RWPE2 (cell line): ENCODE data around the gene VAV3.

Experiments
- ATAC-seq: fragments of 200-7000 bp; cut with Tn5 transposase; 3 replicates; pipeline ENCODE4 v1.9.1; 2021; ENCODE audit warnings: low read depth
- DNase-seq: peaks from one replicate; pipeline ENCODE4 v3.0.0-alpha.2; 2020; ENCODE audit warnings: low spot score
- H3K27ac ChIP-seq: fragments of 450-650 bp; 2 replicates; pipeline ENCODE4 v1.5.1; 2017; ENCODE audit warnings: mild to moderate bottlenecking; ENCODE audit not compliant: poor library complexity, severe bottlenecking
- H3K27me3 ChIP-seq: fragments of 250-450 bp; sonication (Bioruptor Pico); 2 replicates; pipeline ENCODE4 v1.5.1; 2021; ENCODE audit warnings: mild to moderate bottlenecking, moderate library complexity; ENCODE audit not compliant: insufficient read depth, poor library complexity, severe bottlenecking
- H3K36me3 ChIP-seq: fragments of 250-450 bp; sonication (Bioruptor Pico); 2 replicates; pipeline ENCODE4 v1.5.1; 2020; ENCODE audit warnings: low read depth, mild to moderate bottlenecking, moderate library complexity
- H3K4me1 ChIP-seq: fragments of 250-450 bp; sonication (Bioruptor Pico); 2 replicates; pipeline ENCODE4 v1.5.1; 2021; ENCODE audit warnings: mild to moderate bottlenecking, moderate library complexity; ENCODE audit not compliant: insufficient read depth, poor library complexity, severe bottlenecking
- H3K4me3 ChIP-seq: fragments of 250-450 bp; sonication (Bioruptor Pico); 2 replicates; pipeline ENCODE4 v1.5.1; 2021; ENCODE audit warnings: mild to moderate bottlenecking, moderate library complexity; ENCODE audit not compliant: severe bottlenecking
- H3K9me3 ChIP-seq: fragments of 250-450 bp; sonication (Bioruptor Pico); 2 replicates; pipeline ENCODE4 v1.5.1; 2021; ENCODE audit warnings: mild to moderate bottlenecking, moderate library complexity; ENCODE audit not compliant: severe bottlenecking
- TF ChIP-seq, protein P1 (sequence below): fragments of 450-650 bp; IDR thresholded peaks from one replicate; pipeline ENCODE4 v1.5.1; 2017; ENCODE audit warnings: mild to moderate bottlenecking, moderate library complexity; ENCODE audit not compliant: poor library complexity, severe bottlenecking

The VAV3 gene

GRCh38 chr1:107534632-107535031 is 430.3 kb downstream of the VAV3 start:
- H3K27me3 ChIP-seq, result no peaks in the 10 kb centered on the region
- ATAC-seq (no peak), DNase-seq (no peak)
- H3K9me3 ChIP-seq, result no peaks in the 10 kb centered on the region
- H3K4me1 ChIP-seq, result peaks cover 55% of the 10 kb centered on the region
- H3K4me3 ChIP-seq, result no peak overlapping the region
- TF ChIP-seq, protein P1, sequence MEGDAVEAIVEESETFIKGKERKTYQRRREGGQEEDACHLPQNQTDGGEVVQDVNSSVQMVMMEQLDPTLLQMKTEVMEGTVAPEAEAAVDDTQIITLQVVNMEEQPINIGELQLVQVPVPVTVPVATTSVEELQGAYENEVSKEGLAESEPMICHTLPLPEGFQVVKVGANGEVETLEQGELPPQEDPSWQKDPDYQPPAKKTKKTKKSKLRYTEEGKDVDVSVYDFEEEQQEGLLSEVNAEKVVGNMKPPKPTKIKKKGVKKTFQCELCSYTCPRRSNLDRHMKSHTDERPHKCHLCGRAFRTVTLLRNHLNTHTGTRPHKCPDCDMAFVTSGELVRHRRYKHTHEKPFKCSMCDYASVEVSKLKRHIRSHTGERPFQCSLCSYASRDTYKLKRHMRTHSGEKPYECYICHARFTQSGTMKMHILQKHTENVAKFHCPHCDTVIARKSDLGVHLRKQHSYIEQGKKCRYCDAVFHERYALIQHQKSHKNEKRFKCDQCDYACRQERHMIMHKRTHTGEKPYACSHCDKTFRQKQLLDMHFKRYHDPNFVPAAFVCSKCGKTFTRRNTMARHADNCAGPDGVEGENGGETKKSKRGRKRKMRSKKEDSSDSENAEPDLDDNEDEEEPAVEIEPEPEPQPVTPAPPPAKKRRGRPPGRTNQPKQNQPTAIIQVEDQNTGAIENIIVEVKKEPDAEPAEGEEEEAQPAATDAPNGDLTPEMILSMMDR, result no peak
- H3K27ac ChIP-seq, result peak overlapping the region; percentile 81
- H3K36me3 ChIP-seq, result no peaks in the 10 kb centered on the region

- DNase-seq (no peak), ATAC-seq (no peak)
- Histone ChIP-seq H3K36me3 (no peaks in the 10 kb centered on the region), H3K27ac (peak overlapping the region; percentile 82), H3K4me3 (no peak overlapping the region), H3K9me3 (no peaks in the 10 kb centered on the region), H3K4me1 (peaks cover 55% of the 10 kb centered on the region), H3K27me3 (no peaks in the 10 kb centered on the region)
- TF ChIP-seq, protein P1, result no peak
Measured at GRCh38 chr1:107533436-107533835, 431.5 kb downstream of the VAV3 start.

DNA sequence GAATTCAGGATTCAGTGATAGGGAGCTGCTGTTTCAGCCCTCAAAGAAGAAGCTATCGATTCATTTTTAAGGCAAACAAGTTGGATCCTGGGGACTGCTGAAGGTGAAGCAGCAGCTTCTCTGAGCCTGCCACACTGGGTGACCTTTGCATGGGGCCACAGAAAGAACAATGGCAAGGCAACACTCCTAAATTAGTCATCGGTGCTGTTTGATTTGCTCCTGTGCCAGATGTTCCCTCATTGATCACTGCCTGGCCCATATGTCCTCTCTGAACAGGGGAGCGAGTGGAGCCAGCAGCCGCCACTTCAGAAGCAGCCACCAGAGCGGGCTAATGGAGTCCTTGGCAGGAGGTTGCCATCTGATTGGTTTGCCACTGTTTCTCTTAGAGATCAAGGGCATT is 432.7 kb downstream of the VAV3 start:
- Histone ChIP-seq H3K27me3 (no peaks in the 10 kb centered on the region), H3K4me1 (peaks cover 55% of the 10 kb centered on the region), H3K4me3 (no peak overlapping the region), H3K9me3 (no peaks in the 10 kb centered on the region), H3K27ac (peak overlapping the region; percentile 82), H3K36me3 (no peaks in the 10 kb centered on the region)
- TF ChIP-seq, protein P1, result no peak
- no peak for DNase-seq
- ATAC-seq, result 0 out of 3 replicates have a peak, but pooled peaks have one; percentile 6

DNA sequence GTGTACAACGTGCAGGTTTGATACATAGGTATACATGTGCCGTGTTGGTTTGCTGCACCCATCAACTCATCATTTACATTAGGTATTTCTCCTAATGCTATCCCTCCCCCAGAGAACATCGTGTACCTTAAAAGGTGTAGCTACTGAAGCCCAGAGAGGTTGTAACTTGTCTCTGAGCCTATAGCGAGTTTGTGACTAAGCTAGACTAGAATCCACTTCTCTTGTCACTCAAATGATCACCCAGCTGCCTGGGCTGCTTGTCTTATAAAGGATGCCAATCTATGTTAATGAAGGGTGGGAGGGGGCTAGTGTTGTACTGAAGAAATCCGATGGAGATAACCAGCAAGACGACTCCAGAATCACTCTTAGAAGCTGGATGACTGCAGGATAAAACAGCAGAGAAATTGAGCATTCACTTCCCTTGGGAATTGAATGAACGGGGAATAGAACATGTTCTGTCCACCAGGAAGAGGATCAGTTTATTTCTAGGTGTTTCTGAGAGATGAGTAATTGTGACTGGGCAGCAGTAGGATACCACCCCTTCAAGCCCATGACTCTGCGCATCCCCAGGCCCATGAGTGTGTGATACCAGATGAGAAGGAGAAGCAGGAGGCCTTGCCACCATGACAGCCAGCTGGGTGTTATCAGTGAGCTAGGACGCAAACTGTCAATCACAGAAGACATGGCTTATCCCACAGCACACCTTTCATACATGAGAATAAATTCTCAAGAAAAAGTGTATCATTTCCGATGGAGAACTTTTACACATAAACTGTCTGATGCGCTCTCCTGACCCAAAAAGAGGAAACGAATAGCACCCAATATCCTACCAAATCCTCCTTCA is 433.7 kb downstream of the VAV3 start:
- ATAC-seq (peak; percentile 77), DNase-seq (no peak)
- Histone ChIP-seq H3K27ac (peak overlapping the region; percentile 82), H3K4me3 (no peak overlapping the region), H3K4me1 (peaks cover 47% of the 10 kb centered on the region), H3K9me3 (no peaks in the 10 kb centered on the region), H3K27me3 (no peaks in the 10 kb centered on the region), H3K36me3 (no peaks in the 10 kb centered on the region)
- TF ChIP-seq, protein P1, result no peak

- Histone ChIP-seq H3K9me3 (no peaks in the 10 kb centered on the region), H3K27me3 (no peaks in the 10 kb centered on the region), H3K36me3 (no peaks in the 10 kb centered on the region), H3K4me1 (peaks cover 40% of the 10 kb centered on the region), H3K4me3 (no peak overlapping the region), H3K27ac (peak overlapping the region; percentile 82)
- TF ChIP-seq, protein P1, result no peak
- ATAC-seq (peak; percentile 82), DNase-seq (no peak)
Measured at GRCh38 chr1:107530543-107530942, 434.4 kb downstream of the VAV3 start.
